OCI-LY7 (cell line): ENCODE results near the gene NFATC3. TPM values are rescaled to one million over a fixed set of nuclear protein-coding genes. Genes with fewer than 3 reads are reported as not detected.

Experiments
- BruUV-seq: library from RNA; stranded (reverse); fragments of 400-500 nt; replicated peaks from 2 replicates; lab custom pipeline; 2021; lab: Mats Ljungman, UMichigan
- CTCF ChIA-PET: fragments of 300-600 bp; sonication (Branson Sonifier 250); formaldehyde crosslinking; loops from one replicate; lab custom pipeline; 2022; ENCODE audit warnings: antibody characterized with exemption; ENCODE audit not compliant: unreplicated experiment; lab: Charles Lee
- POLR2A ChIA-PET: fragments of 300-600 bp; sonication (Branson Sonifier 250); formaldehyde crosslinking; loops from one replicate; lab custom pipeline; 2022; ENCODE audit warnings: antibody characterized with exemption; lab: Charles Lee
- DNase-seq: peaks from one replicate; pipeline ENCODE4 v3.0.0-alpha.2; 2015; ENCODE audit warnings: low spot score
- H2AFZ ChIP-seq: fragments of 200-600 bp; sonication (generic), shearing (Covaris generic); 2 replicates; pipeline ENCODE4 v1.6.1; 2014; ENCODE audit warnings: mild to moderate bottlenecking, antibody characterized with exemption, low read length, moderate library complexity
- H3K27ac ChIP-seq: fragments of 200-600 bp; sonication (generic); 2 replicates; pipeline ENCODE4 v1.5.1; 2014; ENCODE audit warnings: mixed run types, low read depth, mild to moderate bottlenecking, moderate library complexity, low read length, inconsistent platforms; ENCODE audit not compliant: poor library complexity, severe bottlenecking
- H3K36me3 ChIP-seq: fragments of 200-600 bp; sonication (generic); 2 replicates; pipeline ENCODE4 v1.6.1; 2014; ENCODE audit warnings: mild to moderate bottlenecking, antibody characterized with exemption, low read length, moderate library complexity, mixed read lengths; ENCODE audit not compliant: insufficient read depth
- H3K4me1 ChIP-seq: fragments of 200-600 bp; sonication (generic); 2 replicates; pipeline ENCODE4 v1.5.1; 2014; ENCODE audit warnings: mild to moderate bottlenecking, low read length; ENCODE audit not compliant: insufficient read depth, poor library complexity, severe bottlenecking
- H3K4me2 ChIP-seq: fragments of 200-600 bp; sonication (generic); 2 replicates; pipeline ENCODE4 v1.6.1; 2014; ENCODE audit warnings: mild to moderate bottlenecking, low read length
- H3K4me3 ChIP-seq: fragments of 200-600 bp; sonication (generic); 2 replicates; pipeline ENCODE4 v1.5.1; 2014; ENCODE audit warnings: mild to moderate bottlenecking, low read depth, low read length; ENCODE audit not compliant: poor library complexity, severe bottlenecking
- H3K79me2 ChIP-seq: fragments of 200-600 bp; sonication (generic); 2 replicates; pipeline ENCODE4 v1.6.1; 2016; ENCODE audit warnings: low read depth, mild to moderate bottlenecking, low read length, moderate library complexity, mixed read lengths; ENCODE audit not compliant: insufficient read depth
- H3K9me2 ChIP-seq: fragments of 200-600 bp; sonication (generic); 2 replicates; pipeline ENCODE4 v1.6.1; 2016; ENCODE audit warnings: mild to moderate bottlenecking, low read length, mixed read lengths; ENCODE audit not compliant: insufficient read depth
- H3K9me3 ChIP-seq: fragments of 200-600 bp; sonication (generic); 2 replicates; pipeline ENCODE4 v1.6.1; 2014; ENCODE audit warnings: mild to moderate bottlenecking, mixed run types, low read length, mixed read lengths
- H4K20me1 ChIP-seq: fragments of 200-600 bp; sonication (generic); 2 replicates; pipeline ENCODE4 v1.6.1; 2014; ENCODE audit warnings: mild to moderate bottlenecking, antibody characterized with exemption, low read length, moderate library complexity, mixed read lengths; ENCODE audit not compliant: insufficient read depth
- CTCF ChIP-seq: fragments of 200-600 bp; sonication (generic); conservative IDR thresholded peaks from 2 replicates; pipeline ENCODE4 v1.5.1; 2014; ENCODE audit warnings: mild to moderate bottlenecking, antibody characterized with exemption, low read length, moderate library complexity, mixed read lengths
- EZH2phosphoT487 ChIP-seq: fragments of 200-600 bp; sonication (generic); IDR thresholded peaks from 2 replicates; pipeline ENCODE4 v1.6.1; 2018; ENCODE audit warnings: low read depth, borderline replicate concordance, mild to moderate bottlenecking, mixed run types, antibody characterized with exemption, low read length, moderate library complexity, mixed read lengths
- intact Hi-C: fragments of 100-400 bp; cut with micrococcal nuclease; formaldehyde crosslinking; loops from one replicate; pipeline ENCODE4 v1.10.0; 2022; ENCODE audit not compliant: unreplicated experiment
- total RNA-seq, 2 experiments: library from RNA; depleted of rRNA in 1 of 2; stranded (reverse); fragments of >200 nt in 1 of 2; shearing (Covaris generic) in 1 of 2; gene quantifications; 2 replicates each; pipeline ENCODE4 v1.2.3, GENCODE V29; 2014 to 2022

Gene NFATC3
- total RNA-seq, 2 experiments from 2014 or later = 73.4 to 76.0 TPM

DNA sequence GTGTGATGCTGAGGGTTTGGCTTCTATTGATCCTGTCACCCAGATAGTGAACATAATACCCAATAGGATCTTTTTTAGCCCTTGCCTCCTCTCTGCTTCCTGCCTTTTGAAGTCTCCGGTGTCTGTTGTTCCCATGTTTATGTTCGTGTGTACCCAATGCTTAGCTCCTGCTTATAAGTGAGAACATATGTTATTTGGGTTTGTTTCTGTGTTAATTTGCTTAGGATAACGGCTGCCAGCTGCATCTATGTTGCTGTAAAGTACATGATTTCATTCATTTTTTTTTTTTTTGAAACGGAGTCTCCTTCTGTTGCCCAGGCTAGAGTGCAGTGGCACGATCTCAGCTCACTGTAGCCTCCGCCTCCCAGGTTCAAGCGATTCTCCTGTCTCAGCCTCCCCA is 39.1 kb upstream of the NFATC3 start:
- Histone ChIP-seq H3K79me2 (no peaks in the 10 kb centered on the region), H3K4me3 (no peak overlapping the region), H3K4me1 (no peaks in the 10 kb centered on the region), H3K36me3 (peaks cover 56% of the 10 kb centered on the region), H4K20me1 (0 out of 2 replicates have a peak, but pooled peaks cover 2% of the 10 kb centered on the region), H3K9me3 (no peaks in the 10 kb centered on the region), H2AFZ (no peak overlapping the region), H3K27ac (no peak overlapping the region), H3K4me2 (no peak overlapping the region), H3K9me2 (no peaks in the 10 kb centered on the region)
- POLR2A ChIA-PET = interaction anchor here (0.8 kb wide), 1 partner anchor 152 kb away, joined by 3 read pairs; no protein-coding TSS in a partner anchor
- TF ChIP-seq CTCF = no peak
- no peak for TF ChIP-seq EZH2phosphoT487
- no peak for DNase-seq
- CTCF ChIA-PET = no interaction called here
- intact Hi-C loops = loop anchor here (10.0 kb wide), 1 partner anchor 371 kb away; no protein-coding TSS in a partner anchor
- no TSS peak for BruUV-seq

DNA sequence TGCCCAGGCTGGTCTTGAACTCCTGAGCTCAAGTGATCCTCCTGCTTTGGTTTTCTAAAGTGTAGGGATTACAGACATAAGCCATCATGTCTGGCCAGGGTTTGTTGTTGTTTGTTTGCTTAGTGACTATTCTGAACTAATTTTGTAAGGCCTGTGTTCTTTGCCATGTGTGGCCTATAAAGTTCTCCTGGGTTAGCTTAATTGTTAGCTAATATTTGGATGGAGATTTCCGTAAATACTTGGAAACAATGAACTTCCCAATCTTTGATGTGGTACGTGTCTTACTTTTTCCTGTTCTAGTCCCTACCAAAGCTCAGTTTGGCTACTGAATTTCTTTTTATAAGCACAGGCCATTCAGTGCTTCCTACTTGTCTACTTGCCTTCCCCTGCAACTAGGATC is 37.2 kb upstream of the NFATC3 start:
- ChIA-PET POLR2A (interaction anchor here (0.5 kb wide), 1 partner anchor 17 kb away, joined by 3 read pairs; no protein-coding TSS in a partner anchor), CTCF (no interaction called here)
- Histone ChIP-seq H3K9me3 (no peaks in the 10 kb centered on the region), H3K27ac (no peak overlapping the region), H2AFZ (no peak overlapping the region), H3K79me2 (no peaks in the 10 kb centered on the region), H3K9me2 (no peaks in the 10 kb centered on the region), H3K4me1 (no peaks in the 10 kb centered on the region), H3K4me2 (no peak overlapping the region), H3K4me3 (no peak overlapping the region), H4K20me1 (no peaks in the 10 kb centered on the region), H3K36me3 (peaks cover 58% of the 10 kb centered on the region)
- intact Hi-C loops = loop anchor here (10.0 kb wide), 1 partner anchor 373 kb away; no protein-coding TSS in a partner anchor
- TF ChIP-seq EZH2phosphoT487 (no peak), CTCF (no peak)
- no TSS peak for BruUV-seq
- no peak for DNase-seq

DNA sequence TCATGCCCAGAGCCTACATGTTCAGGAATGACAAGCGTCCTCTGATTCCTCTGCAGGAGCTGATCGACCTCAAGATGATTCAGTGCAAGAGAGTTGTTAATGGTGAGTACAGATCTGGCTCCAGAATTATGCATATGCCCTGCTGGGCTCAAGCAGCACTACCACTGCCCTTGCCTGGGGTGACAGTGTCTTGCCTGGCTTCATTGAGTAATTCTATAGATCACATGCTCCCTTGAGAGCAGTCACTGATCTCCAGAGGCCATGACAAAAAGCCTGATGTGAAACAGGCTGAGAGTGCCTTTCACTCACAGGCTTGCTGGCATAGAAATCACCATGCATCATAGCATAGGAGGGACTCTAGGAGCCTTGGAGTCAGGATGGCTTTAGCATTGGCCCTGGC is 35.7 kb upstream of the NFATC3 start:
- H4K20me1 ChIP-seq = no peaks in the 10 kb centered on the region
- H3K4me2 ChIP-seq = no peak overlapping the region
- no peak overlapping the region for H3K4me3 ChIP-seq
- no peak overlapping the region for H3K27ac ChIP-seq
- H3K9me2 ChIP-seq = no peaks in the 10 kb centered on the region
- H3K79me2 ChIP-seq = no peaks in the 10 kb centered on the region
- ChIA-PET POLR2A (no interaction called here), CTCF (no interaction called here)
- H3K9me3 ChIP-seq = no peaks in the 10 kb centered on the region
- no peak for TF ChIP-seq CTCF
- no peak for TF ChIP-seq EZH2phosphoT487
- no TSS peak for BruUV-seq
- no peaks in the 10 kb centered on the region for H3K4me1 ChIP-seq
- peaks cover 67% of the 10 kb centered on the region for H3K36me3 ChIP-seq
- DNase-seq = no peak
- intact Hi-C loops = loop anchor here (10.0 kb wide), 1 partner anchor 375 kb away; no protein-coding TSS in a partner anchor
- no peak overlapping the region for H2AFZ ChIP-seq
